ENCODE data around the gene LRIF1. TPM values are rescaled to one million over a fixed set of nuclear protein-coding genes. Genes with fewer than 3 reads are reported as not detected.

LRIF1 gene
- total and polyA plus RNA-seq, 2 of the 4 experiments (the other 2 are of a cell fraction): 5.4 to 6.8 TPM

- H3K79me1 ChIP-seq (ENCODE audit: low read depth in 1 of 2, low read length in 2 of 2): no peaks in the 10 kb centered on the region; a peak in 1 of 4 replicates
- WGBS, 2 experiments (ENCODE audit: extremely low coverage in 2 of 2, insufficient read length in 1 of 2): no CpG with 5 or more reads among the region's 1 CpG
- no peak overlapping the region for H4K91ac ChIP-seq (ENCODE audit: insufficient read depth, low read depth, low read length)
- H3K9me3 ChIP-seq (ENCODE audit: control insufficient read depth, insufficient read depth, low read length): no peaks in the 10 kb centered on the region
- no peaks in the 10 kb centered on the region for H4K20me1 ChIP-seq (ENCODE audit: insufficient read depth, low read length)
- in situ Hi-C loops (cut with MboI; ENCODE audit: low sequenced_read_pairs): no loop called here
- no peaks in the 10 kb centered on the region for H3K9me1 ChIP-seq (ENCODE audit: insufficient read depth, low read length)
- no peak overlapping the region for H2AK9ac ChIP-seq (replicated peaks; ENCODE audit: low read depth, low read length, poor library complexity)
- no peak overlapping the region for H3K23ac ChIP-seq (ENCODE audit: low read depth, low read length)
- no peak overlapping the region for H3K56ac ChIP-seq (ENCODE audit: extremely low read depth, insufficient read depth, low read length)
- BruUV-seq (replicated peaks): no TSS peak
- ChIA-PET POLR2A (ENCODE audit: unreplicated experiment) (no interaction called here), CTCF (no interaction called here)
- TF ChIP-seq RAD21 (IDR thresholded peaks at IDR 0.05; ENCODE audit: low read length) (no peak), ELK1 (IDR thresholded peaks at IDR 0.05; ENCODE audit: borderline replicate concordance, low read depth, low read length) (no peak), NFE2L2 (IDR thresholded peaks at IDR 0.05; ENCODE audit: low read depth, low read length) (no peak), CTCF (conservative IDR thresholded peaks at IDR 0.05; ENCODE audit: low read depth, low read length) (no peak), RFX5 (IDR thresholded peaks at IDR 0.05; ENCODE audit: low read depth, low read length) (no peak), MXI1 (IDR thresholded peaks at IDR 0.05; ENCODE audit: borderline replicate concordance, low read depth, low read length) (no peak), MAFK (IDR thresholded peaks at IDR 0.05; ENCODE audit: low read depth, low read length) (no peak), FOS (IDR thresholded peaks at IDR 0.05; ENCODE audit: low read depth, low read length) (no peak)
- H3K4ac ChIP-seq (ENCODE audit: low read depth, low read length): no peak overlapping the region
- H3K27me3 ChIP-seq (ENCODE audit: control insufficient read depth, insufficient read depth, low read length): no peaks in the 10 kb centered on the region
- intact Hi-C loops (cut with micrococcal nuclease): no loop called here
- no peak overlapping the region for H3K4me3 ChIP-seq (ENCODE audit: insufficient read depth, low read depth, low read length)
- no peaks in the 10 kb centered on the region for H3K36me3 ChIP-seq (ENCODE audit: control insufficient read depth, insufficient read depth, low read length)
- H3K27ac ChIP-seq (ENCODE audit: insufficient read depth, low read length): no peak overlapping the region
- H3K4me1 ChIP-seq (ENCODE audit: control insufficient read depth, insufficient read depth, low read length): no peaks in the 10 kb centered on the region
- H4K5ac ChIP-seq (ENCODE audit: low read depth, low read length): no peak overlapping the region
- ATAC-seq (ENCODE audit: low read depth) (no peak), DNase-seq (no peak)
- H2BK15ac ChIP-seq (ENCODE audit: low read depth, low read length): no peak overlapping the region
- H2AFZ ChIP-seq (replicated peaks; ENCODE audit: low read length, poor library complexity): no peak overlapping the region
- H2BK5ac ChIP-seq (ENCODE audit: low read depth, low read length, poor library complexity, severe bottlenecking): no peak overlapping the region
- no peak overlapping the region for H3K4me2 ChIP-seq (ENCODE audit: low read depth, low read length)
- no peak overlapping the region for H4K8ac ChIP-seq (ENCODE audit: low read depth in 2 of 2, low read length in 2 of 2)
- H3K18ac ChIP-seq (ENCODE audit: low read depth, low read length): no peak overlapping the region
- H3K14ac ChIP-seq (replicated peaks; ENCODE audit: low read depth, low read length): no peak overlapping the region
- H2BK20ac ChIP-seq (ENCODE audit: low read depth, low read length): no peak overlapping the region
- H2AK5ac ChIP-seq (ENCODE audit: low read depth, low read length): no peak overlapping the region
- no peak overlapping the region for H3K9ac ChIP-seq (ENCODE audit: low read depth, low read length)
- H2BK120ac ChIP-seq (ENCODE audit: low read depth, low read length): no peak overlapping the region
- dilution Hi-C loops (cut with HindIII; ENCODE audit: low sequenced_read_pairs, unreplicated experiment): no loop called here
Measured at GRCh38 chr1:110967256-110967655, 3.5 kb upstream of the LRIF1 start.
